Upper lobe of left lung (tissue), 4 donors: ENCODE results near the gene KIF7.

Source experiments
- CTCF ChIP-seq, 6 experiments: fragments of 450-650 bp in 4 of 6; fragments of 200-600 bp in 2 of 6; sonication (generic) in 2 of 6; IDR thresholded peaks; one replicate each; pipeline ENCODE4 v1.5.1; 2016 to 2019; ENCODE audit warnings: antibody characterized with exemption in 6 of 6
- POLR2A ChIP-seq, 4 donors: fragments of 450-650 bp; IDR thresholded peaks; one replicate each; pipeline ENCODE4 v1.5.1; 2016 to 2017; ENCODE audit warnings: antibody characterized with exemption in 4 of 4, mild to moderate bottlenecking in 2 of 4

- TF ChIP-seq CTCF (IDR thresholded peaks at IDR 0.05): no peak
- no peak for TF ChIP-seq POLR2A (IDR thresholded peaks at IDR 0.05)
Observed at GRCh38 chr15:89693091-89693490, 37.8 kb upstream of the KIF7 start.
